Epithelial cell of esophagus (primary cell): Measurements from ENCODE around the gene C5.
A peak's percentile ranks its signal among the peaks of the same experiment; 100 is the strongest.

Source experiments
- DNase-seq: peaks from one replicate; pipeline ENCODE4 v3.0.0; 2010; ENCODE audit warnings: low read depth
- H3K4me3 ChIP-seq: 2 replicates; pipeline ENCODE4 v1.5.1; 2011; ENCODE audit warnings: mild to moderate bottlenecking, low read length, control low read depth
- TF ChIP-seq, protein P1 (sequence below): IDR thresholded peaks from 2 replicates; pipeline ENCODE4 v1.5.1; 2011; ENCODE audit warnings: low read depth, mild to moderate bottlenecking, low read length, control low read depth, inconsistent platforms; ENCODE audit not compliant: insufficient read depth; ENCODE audit errors: missing control alignments

Gene C5

DNA sequence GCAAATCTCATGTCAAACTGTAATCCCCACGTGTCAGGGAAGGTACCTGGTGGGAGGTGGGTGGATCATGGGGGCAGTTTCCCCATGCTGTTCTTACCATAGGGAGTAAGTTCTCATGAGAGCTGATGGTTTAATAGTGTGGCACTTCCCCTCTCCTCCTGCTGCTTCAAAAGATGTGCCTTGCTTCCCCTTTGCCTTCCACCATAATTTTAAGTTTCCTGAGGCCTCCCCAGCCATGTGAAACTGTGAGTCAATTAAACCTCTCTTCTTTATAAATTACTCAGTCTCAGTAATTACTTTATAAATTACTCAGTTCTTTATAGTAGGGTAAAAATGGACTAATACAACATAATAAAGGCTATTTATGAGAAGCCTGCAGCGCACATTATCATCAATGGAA lies 17.6 kb upstream of the C5 start:
- no peak for DNase-seq
- no peak overlapping the region for H3K4me3 ChIP-seq
- TF ChIP-seq, protein P1, sequence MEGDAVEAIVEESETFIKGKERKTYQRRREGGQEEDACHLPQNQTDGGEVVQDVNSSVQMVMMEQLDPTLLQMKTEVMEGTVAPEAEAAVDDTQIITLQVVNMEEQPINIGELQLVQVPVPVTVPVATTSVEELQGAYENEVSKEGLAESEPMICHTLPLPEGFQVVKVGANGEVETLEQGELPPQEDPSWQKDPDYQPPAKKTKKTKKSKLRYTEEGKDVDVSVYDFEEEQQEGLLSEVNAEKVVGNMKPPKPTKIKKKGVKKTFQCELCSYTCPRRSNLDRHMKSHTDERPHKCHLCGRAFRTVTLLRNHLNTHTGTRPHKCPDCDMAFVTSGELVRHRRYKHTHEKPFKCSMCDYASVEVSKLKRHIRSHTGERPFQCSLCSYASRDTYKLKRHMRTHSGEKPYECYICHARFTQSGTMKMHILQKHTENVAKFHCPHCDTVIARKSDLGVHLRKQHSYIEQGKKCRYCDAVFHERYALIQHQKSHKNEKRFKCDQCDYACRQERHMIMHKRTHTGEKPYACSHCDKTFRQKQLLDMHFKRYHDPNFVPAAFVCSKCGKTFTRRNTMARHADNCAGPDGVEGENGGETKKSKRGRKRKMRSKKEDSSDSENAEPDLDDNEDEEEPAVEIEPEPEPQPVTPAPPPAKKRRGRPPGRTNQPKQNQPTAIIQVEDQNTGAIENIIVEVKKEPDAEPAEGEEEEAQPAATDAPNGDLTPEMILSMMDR = no peak

DNA sequence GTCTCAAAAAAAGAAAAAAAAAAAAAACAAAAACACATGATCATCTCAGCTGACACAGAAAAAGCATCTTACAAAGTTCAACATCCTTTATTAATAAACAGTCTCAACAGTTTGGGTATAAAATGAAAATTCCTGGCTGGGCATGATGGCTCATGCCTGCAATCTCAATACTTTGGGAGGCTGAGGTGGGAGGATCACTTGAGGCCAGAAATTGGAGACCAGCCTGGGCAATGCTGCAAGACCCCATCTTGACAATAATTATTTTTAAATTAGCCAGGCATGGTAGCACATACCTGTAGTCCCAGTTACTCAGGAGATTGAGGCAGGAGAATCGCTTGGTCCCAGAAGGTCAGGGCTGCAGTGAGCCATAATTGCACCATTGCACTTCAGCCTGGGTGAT lies 16.8 kb upstream of the C5 start:
- DNase-seq = no peak
- H3K4me3 ChIP-seq = no peak overlapping the region
- TF ChIP-seq, protein P1 = no peak

- TF ChIP-seq, protein P1 = peak; percentile 76
- no peak overlapping the region for H3K4me3 ChIP-seq
- DNase-seq = peak; percentile 77
Measured at GRCh38 chr9:121059998-121060636, 10.0 kb upstream of the C5 start.

GRCh38 chr9:121059513-121059912 lies 9.4 kb upstream of the C5 start:
- TF ChIP-seq, protein P1 = no peak
- DNase-seq = no peak
- no peak overlapping the region for H3K4me3 ChIP-seq

DNA sequence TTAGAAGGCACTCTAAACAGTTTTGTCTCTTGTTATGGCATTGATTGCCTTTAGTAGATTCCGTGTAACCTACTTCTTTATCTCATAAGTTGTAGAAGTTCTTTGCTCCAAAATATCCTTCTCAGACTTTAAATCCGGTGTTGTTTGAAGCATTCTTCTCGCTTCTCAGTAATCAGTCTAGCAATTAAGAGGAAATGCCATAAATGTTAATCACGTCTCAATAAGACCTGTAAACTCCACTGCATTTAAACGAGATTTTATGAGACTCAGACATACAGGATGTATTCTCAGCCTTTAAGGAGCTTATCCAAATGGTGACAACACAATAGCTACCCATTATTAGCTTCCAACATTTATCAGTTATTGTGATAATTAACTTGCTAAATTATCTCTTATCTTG lies 7.7 kb upstream of the C5 start:
- TF ChIP-seq, protein P1 = no peak
- DNase-seq = no peak
- H3K4me3 ChIP-seq = no peak overlapping the region

DNA sequence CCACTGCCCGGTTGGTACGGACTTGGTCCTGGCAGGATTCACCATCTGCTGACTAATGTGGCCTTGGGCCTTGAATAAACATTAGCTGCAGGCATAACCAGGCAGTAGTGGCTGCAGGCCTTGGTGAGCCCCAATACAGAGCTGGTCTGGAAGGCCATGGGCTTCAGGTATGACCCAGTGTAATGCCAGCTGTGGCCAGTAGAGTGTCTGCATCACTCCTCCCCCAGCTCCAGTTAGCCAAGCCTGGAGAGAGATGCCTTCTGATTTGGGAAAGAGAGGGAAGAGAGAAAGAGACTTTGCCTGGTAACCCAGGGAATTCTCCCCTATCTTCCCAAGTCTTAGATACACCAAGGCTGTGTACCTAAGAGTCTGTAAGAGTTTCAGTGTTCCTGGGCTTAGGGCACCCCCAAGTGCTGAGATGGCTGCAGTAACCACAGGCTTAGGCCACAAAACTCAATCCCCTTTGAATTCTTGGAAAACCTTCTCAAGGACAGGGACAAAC lies 5.6 kb upstream of the C5 start:
- peak; percentile 23 for DNase-seq
- TF ChIP-seq, protein P1 = peak; percentile 57
- H3K4me3 ChIP-seq = no peak overlapping the region

GRCh38 chr9:121053544-121053943 lies 3.5 kb upstream of the C5 start:
- TF ChIP-seq, protein P1 = no peak
- H3K4me3 ChIP-seq = no peak overlapping the region
- DNase-seq = no peak
